Measurements from ENCODE around the gene PRR12. TPM values are rescaled to one million over a fixed set of nuclear protein-coding genes. Genes with fewer than 3 reads are reported as not detected.

PRR12 gene
- total and polyA plus RNA-seq, 9 donors: 2.8 to 44.1 (median 30.1) TPM

GRCh38 chr19:49559928-49560327, 31.1 kb upstream of the PRR12 start:
- TF ChIP-seq CTCF (IDR thresholded peaks at IDR 0.05) (no peak), POLR2A (IDR thresholded peaks at IDR 0.05) (no peak), EP300 (IDR thresholded peaks at IDR 0.05) (no peak)
- Histone ChIP-seq H3K9me3 (no peaks in the 10 kb centered on the region), H3K4me3 (no peak overlapping the region), H3K27ac (no peak overlapping the region), H3K36me3 (no peaks in the 10 kb centered on the region), H3K4me1 (ENCODE audit: insufficient read depth) (peaks cover 2% of the 10 kb centered on the region), H3K27me3 (no peaks in the 10 kb centered on the region)
- no peak for DNase-seq
- 65 to 81% (median 73%) methylated on average over 15 of the region's 15 CpGs for WGBS, 3 donors
- intact Hi-C loops (cut with DNase I): no loop called here

GRCh38 chr19:49560358-49560900, 30.6 kb upstream of the PRR12 start:
- no peaks in the 10 kb centered on the region for H3K27me3 ChIP-seq
- no peak for TF ChIP-seq POLR2A (IDR thresholded peaks at IDR 0.05)
- TF ChIP-seq EP300 (IDR thresholded peaks at IDR 0.05): no peak
- TF ChIP-seq CTCF (IDR thresholded peaks at IDR 0.05): no peak
- no peaks in the 10 kb centered on the region for H3K9me3 ChIP-seq
- H3K4me1 ChIP-seq (ENCODE audit: insufficient read depth): peaks cover 4% of the 10 kb centered on the region
- intact Hi-C loops (cut with DNase I): no loop called here
- WGBS, 3 donors: 72 to 79% (median 74%) methylated on average over 15 of the region's 15 CpGs
- H3K27ac ChIP-seq: no peak overlapping the region
- H3K36me3 ChIP-seq: no peaks in the 10 kb centered on the region
- no peak overlapping the region for H3K4me3 ChIP-seq
- no peak for DNase-seq

GRCh38 chr19:49564616-49565045, 26.4 kb upstream of the PRR12 start:
- Histone ChIP-seq H3K4me1 (ENCODE audit: insufficient read depth) (peaks cover 5% of the 10 kb centered on the region), H3K4me3 (no peak overlapping the region), H3K36me3 (no peaks in the 10 kb centered on the region), H3K27ac (no peak overlapping the region), H3K27me3 (no peaks in the 10 kb centered on the region), H3K9me3 (no peaks in the 10 kb centered on the region)
- WGBS, 3 donors: 89 to 92% (median 91%) methylated on average over 6 of the region's 6 CpGs
- no peak for DNase-seq
- intact Hi-C loops (cut with DNase I): no loop called here
- TF ChIP-seq CTCF (IDR thresholded peaks at IDR 0.05): no peak
- no peak for TF ChIP-seq EP300 (IDR thresholded peaks at IDR 0.05)

GRCh38 chr19:49565261-49565660, 25.7 kb upstream of the PRR12 start:
- no peaks in the 10 kb centered on the region for H3K9me3 ChIP-seq
- intact Hi-C loops (cut with DNase I): no loop called here
- no peaks in the 10 kb centered on the region for H3K27me3 ChIP-seq
- H3K4me3 ChIP-seq: no peak overlapping the region
- WGBS, 3 donors: 25 to 29% (median 29%) methylated on average over 4 of the region's 4 CpGs
- peaks cover 5% of the 10 kb centered on the region for H3K4me1 ChIP-seq (ENCODE audit: insufficient read depth)
- TF ChIP-seq POLR2A (IDR thresholded peaks at IDR 0.05): no peak
- TF ChIP-seq CTCF (IDR thresholded peaks at IDR 0.05): no peak
- TF ChIP-seq EP300 (IDR thresholded peaks at IDR 0.05): no peak
- DNase-seq: no peak
- H3K36me3 ChIP-seq: no peaks in the 10 kb centered on the region
- H3K27ac ChIP-seq: no peak overlapping the region
